HG02763 (cell line): ENCODE measurements around the gene ZNF384.
A peak's percentile ranks its signal among the peaks of the same experiment; 100 is the strongest.

ENCODE experiments used
- ATAC-seq: cut with Tn5 transposase; IDR thresholded peaks from one replicate; pipeline ENCODE4 v1.9.1; 2021; ENCODE audit warnings: mild to moderate bottlenecking, moderate library complexity; ENCODE audit not compliant: unreplicated experiment

ZNF384 gene

GRCh38 chr12:6662906-6663742 lies 26.1 kb downstream of the ZNF384 start, which contains the start of gene ING4:
Gene ING4, minus strand, starts transcription at chr12:6663119. Its CDS starts 18 bp downstream, at chr12:6663101.
- peak; percentile 97 for ATAC-seq

GRCh38 chr12:6662602-6662905 lies 26.6 kb downstream of the ZNF384 start:
- ATAC-seq, result peak; percentile 8

DNA sequence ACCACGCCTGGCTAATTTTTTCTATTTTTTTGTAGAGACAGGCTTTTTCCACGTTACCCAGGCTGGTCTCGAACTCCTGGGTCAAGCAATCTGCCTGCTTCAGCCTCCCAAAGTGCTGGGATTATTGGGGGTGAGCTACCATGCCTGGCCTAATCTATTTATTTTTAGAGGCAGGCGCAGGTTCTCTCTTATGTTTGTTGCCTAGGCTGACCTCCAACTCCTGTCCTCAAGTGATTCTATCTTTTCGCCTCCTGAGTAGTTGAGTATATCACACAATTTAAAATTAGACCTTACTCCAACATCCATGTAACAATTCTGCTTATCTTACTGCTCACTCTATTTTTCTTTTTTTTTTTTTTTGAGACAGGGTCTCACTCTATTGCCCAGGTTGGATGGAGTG lies 35.2 kb downstream of the ZNF384 start:
- no peak for ATAC-seq

- ATAC-seq, result no peak
These were observed 35.8 kb downstream of the ZNF384 start for GRCh38 chr12:6653342-6653741.

- no peak for ATAC-seq
These were observed 36.8 kb downstream of the ZNF384 start for GRCh38 chr12:6652391-6652790.

DNA sequence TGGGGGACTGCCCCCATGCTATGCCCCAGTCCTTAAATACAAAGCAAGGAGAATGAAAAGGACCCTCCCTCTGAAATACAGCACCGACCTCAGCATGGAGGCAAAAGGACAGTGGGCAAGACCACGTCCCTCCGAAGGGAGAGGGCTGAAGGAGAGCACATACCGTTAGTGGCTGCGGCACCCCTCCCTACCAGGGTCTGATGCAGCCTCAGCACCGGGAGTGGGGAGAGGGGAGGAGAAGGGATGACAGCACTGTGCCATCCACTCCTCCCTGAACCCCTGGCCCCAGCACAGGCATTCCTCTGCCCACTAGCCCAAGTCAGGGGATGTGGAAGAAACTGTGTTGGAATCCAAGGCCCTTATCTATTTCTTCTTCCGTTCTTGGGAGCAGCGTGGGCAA lies 38.3 kb downstream of the ZNF384 start:
- ATAC-seq, result no peak

DNA sequence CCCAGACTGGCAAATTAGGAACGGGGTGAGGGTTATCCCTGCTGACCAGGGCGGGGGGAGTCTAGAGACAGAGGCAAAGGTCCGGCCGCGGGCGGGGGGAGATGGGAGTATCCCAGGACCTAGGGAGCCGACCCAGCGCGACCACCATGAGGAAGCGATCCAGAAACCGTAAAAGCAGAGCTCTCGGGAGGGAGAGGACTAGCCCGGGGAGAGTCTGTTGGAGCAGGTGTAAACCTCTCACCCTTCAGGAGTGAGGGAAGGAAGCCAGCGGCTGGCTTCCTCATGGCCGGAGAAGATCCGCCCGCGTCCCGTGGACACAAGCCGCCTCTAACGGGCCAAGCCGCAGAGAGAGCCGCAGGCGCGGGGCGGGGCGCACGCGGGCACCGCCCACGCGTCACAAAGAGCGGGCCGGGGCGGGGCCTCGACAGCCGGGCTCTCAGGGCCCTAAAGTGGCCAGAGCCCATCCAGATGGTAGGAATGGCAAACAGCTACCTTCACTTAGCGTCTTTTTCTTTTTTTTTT lies 42.0 kb downstream of the ZNF384 start, which contains the start of gene ACRBP:
TSS of gene ACRBP (minus strand) at position 350 of the 522 bp plus-strand sequence. CDS start at position 284, 66 bp downstream.
- ATAC-seq, result no peak

GRCh38 chr12:6646276-6647082 lies 42.7 kb downstream of the ZNF384 start:
- no peak for ATAC-seq

- no peak for ATAC-seq
These were observed 44.3 kb downstream of the ZNF384 start for GRCh38 chr12:6644903-6645302.

DNA sequence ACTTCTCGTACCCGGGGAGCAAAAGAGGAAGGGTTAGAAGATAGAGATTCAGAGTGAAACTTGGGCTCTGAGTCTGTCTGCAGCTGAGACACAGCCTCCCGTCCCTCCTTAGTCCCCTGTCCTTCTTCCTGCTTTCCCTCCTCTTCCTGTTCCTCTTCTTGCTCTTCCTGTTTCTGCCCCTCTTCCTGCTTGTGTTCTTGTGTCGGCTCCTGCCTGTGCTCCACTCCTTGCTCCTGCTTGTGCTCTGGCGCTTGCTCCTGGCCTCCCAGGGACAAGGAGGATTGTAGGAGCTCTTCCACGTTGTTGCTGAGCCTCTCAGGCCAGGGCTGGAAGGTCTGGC lies 44.9 kb downstream of the ZNF384 start:
- ATAC-seq, result no peak

GRCh38 chr12:6643569-6644256 lies 45.5 kb downstream of the ZNF384 start:
- no peak for ATAC-seq

GRCh38 chr12:6641131-6641530 lies 48.0 kb downstream of the ZNF384 start:
- no peak for ATAC-seq

- ATAC-seq, result no peak
These were observed 48.7 kb downstream of the ZNF384 start for GRCh38 chr12:6640497-6640896.

- ATAC-seq, result no peak
These were observed 49.9 kb downstream of the ZNF384 start for GRCh38 chr12:6639151-6639801.

DNA sequence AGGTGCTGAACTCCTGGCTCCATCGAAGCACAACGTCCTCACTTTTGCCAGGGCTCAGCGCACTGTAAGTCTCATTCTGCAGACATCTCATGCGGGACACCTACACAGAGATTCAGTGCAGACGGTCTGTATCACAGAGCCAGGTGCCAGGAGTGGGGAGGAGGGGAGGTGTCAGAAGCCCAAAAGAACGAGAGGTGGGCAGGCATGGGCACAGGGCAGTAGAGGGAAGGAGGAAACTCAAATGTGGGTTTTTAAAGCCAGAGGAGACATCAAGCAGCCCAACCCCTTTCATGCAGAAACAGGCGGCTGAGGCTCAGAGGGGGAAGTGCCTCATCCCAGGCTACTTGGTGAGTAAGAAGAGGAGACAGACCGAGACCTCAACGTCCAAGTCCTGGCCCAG lies 50.9 kb downstream of the ZNF384 start:
- no peak for ATAC-seq

DNA sequence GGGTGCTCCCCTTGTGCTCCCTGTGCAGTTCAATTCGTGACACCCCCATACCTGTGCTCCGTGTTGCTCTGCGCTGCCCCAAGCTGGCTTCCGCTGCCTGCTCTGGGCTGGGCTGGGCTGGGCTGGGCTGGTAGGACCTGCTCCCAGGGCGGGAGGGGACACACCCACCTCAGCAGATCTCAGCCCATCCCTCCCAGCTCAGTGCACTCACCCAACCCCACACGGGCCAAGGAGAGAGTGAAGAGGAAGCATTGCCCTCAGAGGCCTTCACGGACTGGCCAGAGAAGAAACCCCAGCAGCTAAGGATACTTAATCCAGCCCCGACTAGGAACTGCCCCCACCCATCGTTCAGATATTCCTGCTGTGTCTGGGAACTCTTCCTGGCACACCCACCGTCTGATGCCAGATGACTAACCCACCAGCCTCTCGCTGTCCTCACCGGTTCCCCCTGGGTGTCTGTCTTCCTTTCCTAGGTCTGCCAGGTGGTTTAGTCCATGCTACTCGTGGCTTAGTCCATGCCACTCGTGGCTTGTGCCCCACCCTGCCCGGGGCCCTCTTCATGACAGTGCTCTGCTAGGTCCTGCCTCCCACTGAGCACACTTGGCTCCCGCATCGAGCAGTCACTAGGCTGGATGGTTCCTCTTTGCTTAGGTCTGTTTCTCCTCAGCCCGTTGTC lies 53.2 kb downstream of the ZNF384 start, which contains the start of gene LPAR5:
TSS of gene LPAR5 (minus strand) at position 104 of the 676 bp plus-strand sequence. CDS start 14,711 bp downstream, outside the sequence.
- peak; percentile 29 for ATAC-seq

- no peak for ATAC-seq
These were observed 53.8 kb downstream of the ZNF384 start for GRCh38 chr12:6635375-6635855.

- peak; percentile 58 for ATAC-seq
These were observed 56.9 kb downstream of the ZNF384 start for GRCh38 chr12:6632026-6632983.

DNA sequence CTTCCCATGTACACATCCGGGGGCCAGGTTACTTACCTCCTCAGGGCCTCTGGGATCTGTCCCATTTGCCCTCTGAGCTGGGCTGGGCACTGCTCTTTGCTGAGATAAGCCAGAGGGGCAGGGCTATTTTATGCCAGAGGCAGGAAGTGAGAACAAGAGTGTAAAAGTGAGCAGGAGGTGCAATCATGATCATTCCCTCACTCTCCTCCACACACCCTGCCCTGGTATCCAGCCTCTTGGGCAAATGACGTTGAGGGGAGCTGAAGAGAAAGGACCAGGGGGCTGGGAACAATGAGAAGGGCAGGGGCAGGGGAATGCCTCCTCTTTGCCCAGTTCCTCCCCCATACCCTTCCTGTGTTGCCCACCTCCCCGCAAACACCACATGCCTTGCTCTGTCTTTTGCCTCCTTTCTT lies 57.6 kb downstream of the ZNF384 start:
- ATAC-seq, result no peak
